ENCODE measurements around the gene TRAP1.

- TF ChIP-seq CTCF (IDR thresholded peaks at IDR 0.05): no peak
- TF ChIP-seq POLR2A (IDR thresholded peaks at IDR 0.05): no peak
Observed at GRCh38 chr16:3623642-3624041, 93.7 kb downstream of the TRAP1 start.
